Central memory CD4-positive, alpha-beta T cell (primary cell): ENCODE measurements around the gene FLOT2.
"Not testable (repeated sequence)": the region's sequence is repeated elsewhere in the genome, so short reads cannot be mapped to it uniquely, and the experiment has no call there.

Source experiments
- DNase-seq: peaks from one replicate; pipeline ENCODE4 v3.0.0; 2022
- total RNA-seq, 3 experiments: gene quantifications; one replicate each; lab custom pipeline; 2026; lab: John Stamatoyannopoulos, UW

Gene FLOT2, protein sequence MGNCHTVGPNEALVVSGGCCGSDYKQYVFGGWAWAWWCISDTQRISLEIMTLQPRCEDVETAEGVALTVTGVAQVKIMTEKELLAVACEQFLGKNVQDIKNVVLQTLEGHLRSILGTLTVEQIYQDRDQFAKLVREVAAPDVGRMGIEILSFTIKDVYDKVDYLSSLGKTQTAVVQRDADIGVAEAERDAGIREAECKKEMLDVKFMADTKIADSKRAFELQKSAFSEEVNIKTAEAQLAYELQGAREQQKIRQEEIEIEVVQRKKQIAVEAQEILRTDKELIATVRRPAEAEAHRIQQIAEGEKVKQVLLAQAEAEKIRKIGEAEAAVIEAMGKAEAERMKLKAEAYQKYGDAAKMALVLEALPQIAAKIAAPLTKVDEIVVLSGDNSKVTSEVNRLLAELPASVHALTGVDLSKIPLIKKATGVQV
- 32.6 to 172 (median 87.2) reads per million in 3 experiments for total RNA-seq

- DNase-seq: peak; percentile 69
Observed at GRCh38 chr17:28896884-28897768, at the start of gene FLOT2. FLOT2 (minus strand) TSS chr17:28897733; CDS start chr17:28897574, 159 bp downstream.

- DNase-seq: no peak
Observed at GRCh38 chr17:28946239-28946638, 48.7 kb upstream of the FLOT2 start.

DNA sequence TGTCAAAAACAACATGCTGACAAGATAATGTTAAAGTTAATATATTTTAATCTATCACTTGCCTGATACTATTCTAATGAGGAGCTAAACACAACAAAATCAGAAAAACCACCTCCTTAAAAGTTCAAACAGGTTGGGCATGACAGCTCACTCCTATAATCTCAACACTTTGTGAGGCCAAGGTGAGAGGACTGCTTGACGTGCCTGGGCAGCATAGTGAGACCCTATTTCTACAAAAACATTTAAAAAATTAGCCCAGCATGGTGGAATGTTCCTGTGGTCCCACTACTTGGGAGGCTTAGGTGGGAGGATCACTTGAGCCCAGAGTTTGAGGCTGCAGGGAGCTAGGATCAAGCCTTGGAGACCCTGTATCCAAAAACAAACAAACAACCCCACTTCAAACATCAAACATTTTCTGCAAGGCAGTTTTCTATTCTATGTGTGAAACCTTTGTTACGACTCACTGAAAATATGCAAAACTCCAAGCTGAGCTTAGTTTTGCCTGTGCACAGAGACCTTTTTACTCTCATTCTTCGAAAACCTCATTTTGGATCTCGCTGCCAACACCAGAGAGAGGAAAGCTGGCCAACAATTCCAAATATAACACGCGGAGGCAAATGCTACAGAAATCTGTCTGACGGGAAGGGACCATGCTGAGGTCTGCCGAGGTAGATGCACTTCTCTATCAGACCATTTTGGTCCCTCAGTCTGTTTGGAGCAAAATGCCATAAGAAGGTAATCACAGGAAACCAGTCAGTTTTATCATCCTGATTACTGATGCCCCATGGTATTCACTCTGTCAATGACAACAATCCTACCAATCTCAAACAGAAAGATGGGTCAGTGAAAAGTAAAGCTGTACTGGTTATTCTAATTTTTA lies 47.6 kb upstream of the FLOT2 start:
- no peak for DNase-seq

DNA sequence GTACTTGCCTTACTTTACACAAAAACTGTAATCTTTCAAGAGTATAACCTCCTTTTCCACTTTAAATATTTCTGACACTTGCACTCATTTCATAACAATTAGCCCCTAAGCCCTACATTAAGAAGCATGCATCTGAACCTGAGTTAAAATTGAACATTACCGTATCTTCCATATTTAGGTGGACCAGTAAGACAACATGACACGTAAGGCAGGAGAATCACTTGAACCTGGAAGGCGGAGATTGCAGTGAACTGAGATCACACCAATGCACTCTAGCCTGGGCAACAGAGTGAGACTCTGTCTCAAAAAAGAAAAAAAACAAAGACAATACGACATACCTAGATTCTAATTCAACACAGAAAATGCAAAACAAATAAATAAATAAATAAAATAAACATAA lies 46.8 kb upstream of the FLOT2 start:
- DNase-seq: no peak

DNA sequence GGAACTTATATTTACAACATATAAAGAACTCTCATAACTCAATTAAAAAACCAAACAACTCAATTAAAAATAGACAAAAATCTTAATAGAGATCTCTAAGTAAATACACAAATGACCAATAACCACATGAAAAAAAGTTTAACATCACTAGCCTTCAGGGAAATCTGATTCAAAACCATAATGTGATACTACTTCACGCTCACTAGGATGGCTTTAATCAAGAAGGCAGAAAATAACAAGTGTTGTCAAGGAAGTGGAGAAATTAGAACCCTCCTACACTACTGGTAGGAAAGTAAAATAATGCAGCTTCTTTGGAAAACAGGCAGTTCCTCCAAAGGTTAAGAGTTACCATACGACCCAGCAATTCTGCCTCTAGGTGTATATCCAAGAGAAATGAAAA lies 45.4 kb upstream of the FLOT2 start:
- no peak for DNase-seq

DNA sequence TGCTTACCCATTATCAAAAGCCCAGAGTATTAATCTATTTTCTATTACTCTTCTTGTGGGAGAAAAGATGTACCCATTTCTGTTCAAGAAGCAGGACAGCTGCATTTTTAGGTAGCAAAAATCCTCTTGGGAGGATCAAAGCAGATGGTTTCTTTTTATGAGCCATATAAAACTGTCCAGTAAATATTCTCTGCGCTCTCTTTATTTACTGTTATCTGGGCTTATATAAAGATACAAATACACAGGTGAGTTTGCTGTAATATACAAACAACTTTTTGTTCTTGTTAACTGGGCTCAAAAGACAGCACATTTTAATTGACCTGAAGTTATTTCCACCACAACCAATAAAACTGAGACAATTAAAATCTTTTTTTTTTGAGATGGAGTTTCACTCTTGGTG lies 43.7 kb upstream of the FLOT2 start:
- DNase-seq: no peak

DNA sequence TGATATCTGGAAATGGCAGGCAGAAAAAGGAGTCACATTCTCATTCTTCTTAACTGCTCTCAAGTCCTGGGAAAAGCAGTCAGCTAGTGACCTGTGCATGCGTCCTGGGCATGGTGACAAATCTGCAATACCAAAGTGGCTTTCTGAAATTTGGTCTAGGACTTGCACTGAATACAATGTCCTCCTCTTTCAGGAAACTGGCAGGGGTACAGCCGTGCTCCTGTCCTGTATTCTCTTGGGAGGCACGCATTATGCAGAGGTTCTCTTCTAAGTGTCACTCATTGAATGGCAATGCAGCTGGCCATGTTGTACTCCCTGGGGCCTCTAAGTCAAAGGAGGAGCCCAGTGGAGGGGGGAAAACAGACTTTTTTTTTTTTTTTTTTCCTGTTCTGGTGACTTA lies 43.1 kb upstream of the FLOT2 start:
- no peak for DNase-seq

DNA sequence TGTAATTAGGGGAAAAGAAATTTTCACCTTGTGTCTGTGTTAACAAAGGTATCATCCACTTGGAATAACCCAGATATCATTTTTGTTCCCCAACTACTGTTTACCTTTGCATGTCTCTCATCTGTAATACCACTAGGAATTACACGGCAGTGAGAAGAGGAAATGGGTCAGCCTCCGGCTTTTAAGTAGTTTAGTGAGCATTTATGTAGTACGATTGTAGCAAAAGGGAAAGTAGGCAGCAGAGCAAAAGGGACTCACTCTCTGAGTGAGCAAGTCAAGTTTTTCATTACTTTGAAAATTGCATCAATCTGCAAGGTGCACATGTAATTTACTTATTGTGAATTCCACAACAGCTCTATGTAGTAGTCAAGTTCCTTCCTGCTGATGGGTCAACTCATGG lies 42.6 kb upstream of the FLOT2 start:
- no peak for DNase-seq

GRCh38 chr17:28938552-28938951 lies 41.0 kb upstream of the FLOT2 start:
- DNase-seq: no peak

DNA sequence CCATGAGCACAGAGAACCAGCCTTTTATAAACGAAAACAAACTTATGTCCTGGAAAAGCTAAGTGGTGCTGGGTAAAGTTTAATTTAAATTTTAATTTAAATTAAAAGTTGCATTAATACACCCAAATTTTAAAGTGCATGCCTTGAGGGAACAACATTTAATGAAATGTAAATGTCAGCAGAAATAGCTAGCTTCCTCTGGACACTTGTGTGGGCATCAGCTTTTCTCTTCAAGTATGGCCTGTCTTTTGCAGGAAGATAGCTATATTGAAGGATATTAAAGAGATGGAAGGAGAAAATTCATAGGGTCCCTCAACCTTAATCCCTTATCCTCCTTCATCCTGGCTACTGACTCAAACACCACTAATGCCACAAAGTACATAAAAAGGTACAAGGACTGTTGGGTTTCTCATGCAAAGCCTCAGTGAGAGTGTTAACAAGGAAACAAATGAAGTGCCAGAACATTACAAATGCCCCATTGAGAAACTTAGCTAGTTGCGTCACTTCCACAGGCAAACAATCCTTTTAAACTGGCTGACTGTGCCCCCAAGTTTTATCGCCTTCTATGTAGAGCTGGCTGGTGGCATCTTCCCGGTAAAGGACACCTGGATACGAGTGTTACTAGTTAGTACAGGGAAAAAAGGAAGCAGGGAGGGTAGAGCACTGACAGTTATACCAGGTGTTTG lies 39.7 kb upstream of the FLOT2 start:
- no peak for DNase-seq

- no peak for DNase-seq
Observed at GRCh38 chr17:28935744-28936460, 38.4 kb upstream of the FLOT2 start.

DNA sequence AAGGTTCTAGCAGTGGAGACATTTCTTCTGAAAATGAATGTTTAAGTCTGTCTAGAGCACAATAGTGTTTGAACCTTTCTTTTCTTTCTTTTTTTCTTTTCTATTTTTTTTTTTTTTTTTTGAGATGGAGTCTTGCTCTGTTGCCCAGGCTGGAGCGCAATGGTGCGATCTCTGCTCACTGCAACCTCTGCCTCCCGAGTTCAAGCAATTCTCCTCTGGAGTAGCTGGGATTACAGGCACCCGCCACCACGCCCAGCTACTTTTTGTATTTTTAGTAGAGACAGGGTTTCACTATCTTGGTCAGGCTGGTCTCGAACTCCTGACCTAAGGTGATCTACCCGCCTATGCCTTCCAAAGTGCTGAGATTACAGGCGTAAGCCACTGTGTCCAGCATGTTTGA lies 37.0 kb upstream of the FLOT2 start:
- not testable (repeated sequence) for DNase-seq

DNA sequence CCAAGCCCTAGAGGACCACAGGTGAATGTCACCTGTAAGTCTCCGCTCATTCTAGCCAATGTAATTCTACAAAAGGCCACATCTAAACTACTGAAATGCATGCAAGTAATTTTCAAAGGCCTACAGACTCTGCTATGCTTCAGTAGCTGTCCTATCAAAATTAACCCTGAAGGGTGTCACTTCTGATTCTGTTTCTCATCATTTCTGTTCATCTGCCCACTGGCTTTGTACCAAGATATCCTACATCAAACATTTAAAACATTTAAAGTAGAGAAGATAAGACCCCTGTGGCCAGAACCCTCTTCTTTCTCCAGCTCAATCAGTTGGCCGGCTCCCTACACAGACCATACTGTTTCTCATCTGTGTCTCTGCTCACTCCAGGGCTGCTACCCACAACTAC lies 32.3 kb upstream of the FLOT2 start:
- no peak for DNase-seq

- DNase-seq: no peak
Observed at GRCh38 chr17:28928061-28928460, 30.5 kb upstream of the FLOT2 start.

GRCh38 chr17:28926786-28927185 lies 29.3 kb upstream of the FLOT2 start:
- DNase-seq: no peak

GRCh38 chr17:28926366-28926765 lies 28.8 kb upstream of the FLOT2 start:
- no peak for DNase-seq

- peak; percentile 90 for DNase-seq
Observed at GRCh38 chr17:28925912-28926365, 28.4 kb upstream of the FLOT2 start.

- no peak for DNase-seq
Observed at GRCh38 chr17:28920201-28920600, 22.7 kb upstream of the FLOT2 start.

GRCh38 chr17:28918295-28918694 lies 20.8 kb upstream of the FLOT2 start:
- DNase-seq: no peak

- DNase-seq: no peak
Observed at GRCh38 chr17:28917465-28917864, 19.9 kb upstream of the FLOT2 start.

- no peak for DNase-seq
Observed at GRCh38 chr17:28917029-28917428, 19.5 kb upstream of the FLOT2 start.
